Ovary (tissue), 9 donors: ENCODE data around the gene AIFM3. TPM values are rescaled to one million over a fixed set of nuclear protein-coding genes. Genes with fewer than 3 reads are reported as not detected.

Experiments used
- DNase-seq, 5 donors: peaks; one replicate each; pipeline ENCODE4 v3.0.0-alpha.2; 2019 to 2020
- H3K27ac ChIP-seq, 2 donors: fragments of 200-600 bp; one replicate each; pipeline versions ENCODE4 v1.5.1 to v1.8.0; 2019 to 2022
- H3K27me3 ChIP-seq: fragments of 200-600 bp; one replicate; pipeline ENCODE4 v1.8.0; 2022
- H3K36me3 ChIP-seq: fragments of 200-600 bp; sonication (generic); one replicate; pipeline ENCODE4 v1.5.1; 2019
- H3K4me1 ChIP-seq: one replicate; pipeline ENCODE4 v1.8.1; 2013; ENCODE audit warnings: mild to moderate bottlenecking, moderate library complexity; ENCODE audit not compliant: insufficient read depth
- H3K4me3 ChIP-seq: fragments of 200-600 bp; sonication (generic); one replicate; pipeline ENCODE4 v1.5.1; 2017
- H3K9me3 ChIP-seq, 2 donors: fragments of 200-600 bp in 1 of 2; sonication (generic) in 1 of 2; one replicate each; pipeline versions ENCODE4 v1.5.1 to v1.8.1; 2013 to 2019; ENCODE audit warnings: mild to moderate bottlenecking in 1 of 2, moderate library complexity in 1 of 2
- EP300 ChIP-seq: sonication (generic); formaldehyde crosslinking; IDR thresholded peaks from one replicate; pipeline ENCODE4 v1.6.1; 2017; ENCODE audit warnings: antibody characterized with exemption
- POLR2A ChIP-seq: fragments of 450-650 bp; IDR thresholded peaks from one replicate; pipeline ENCODE4 v1.6.1; 2017; ENCODE audit warnings: antibody characterized with exemption, mild to moderate bottlenecking, moderate library complexity
- WGBS, 3 donors: extraction: QIAGEN DNeasy Blood & Tissue Kit in 1 of 3; methylation state at CpG; one replicate each; pipeline versions ENCODE4 v1.1.5 to v1.1.7; 2013 to 2017; 5-methylcytosine and 5-hydroxymethylcytosine counted together
- intact Hi-C, 4 donors: fragments of 100-400 bp; cut with DNase I; formaldehyde crosslinking; loops; one replicate each; pipeline versions ENCODE4 v1.11.0 to v1.15.1; 2022 to 2023
- polyA plus RNA-seq, 2 donors: library from polyadenylated mRNA; stranded (reverse); fragments of 200-250 nt in 1 of 2; fragments of 350-450 nt in 1 of 2; fragmentation: Illumina TruSeq in 1 of 2; extraction: RNeasy Lipid Tissue Mini Kit (QIAGEN cat#74804) in 1 of 2; gene quantifications; one replicate each; pipeline ENCODE4 v1.2.3, GENCODE V29; 2013 to 2014
- total RNA-seq, 7 donors: library from RNA; depleted of rRNA in 2 of 7; stranded (reverse); fragments of >200 nt in 2 of 7; fragmentation: NEBNext Ultra II Directional in 3 of 7; extraction: Animal tissue kit (Norgen Biotek cat#: 25700) in 3 of 7; gene quantifications; one replicate each; pipeline versions ENCODE4 v1.1.0 to v1.2.4, GENCODE V29; 2016 to 2023
- TF ChIP-seq, protein P1 (sequence below), 3 donors: fragments of 450-650 bp in 2 of 3; fragments of 200-600 bp in 1 of 3; IDR thresholded peaks; one replicate each; pipeline versions ENCODE4 v1.5.1 to v1.8.0; 2016 to 2022; ENCODE audit warnings: antibody characterized with exemption in 3 of 3, mild to moderate bottlenecking in 1 of 3
- donor health status: DM: no; HTN: no; CAD: no; lungs with moderate emphysema.
- donor health status: DM: no; HTN: no; CAD: no.
- donor health status: Bipolar disorder and iron deficiency.
- donor health status: DM: yes; HTN: yes; CAD: no.
- donor health status: DM: no; HTN: no; CAD: no.
- donor health status: DM: yes; HTN: yes; CAD: no.

Gene AIFM3
- total and polyA plus RNA-seq, 9 donors = 0.43 to 2.7 (median 1.1) TPM; not detected in 1

DNA sequence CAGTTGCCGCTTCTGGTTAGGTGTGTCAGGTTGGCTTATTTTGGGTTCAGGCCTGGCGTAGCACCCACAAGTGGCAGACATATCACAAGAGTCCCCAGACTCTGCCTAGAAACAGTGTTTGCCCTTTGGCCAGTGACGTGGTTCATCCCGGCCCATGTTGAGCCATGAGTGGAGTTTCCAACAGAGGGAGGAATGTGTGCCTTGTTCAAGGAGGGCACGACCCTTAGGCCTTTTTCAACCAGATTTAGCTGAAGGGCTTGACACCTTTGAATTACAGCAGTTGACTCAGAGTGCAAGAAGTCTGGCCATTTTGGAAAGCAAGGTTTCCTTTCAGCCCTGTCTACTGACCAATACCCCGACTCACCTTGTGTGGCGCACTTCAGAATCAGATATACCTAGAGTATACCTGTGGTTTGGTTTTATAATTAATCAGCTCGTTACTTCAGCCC lies 15.1 kb upstream of the AIFM3 start:
- peaks cover 2% of the 10 kb centered on the region for H3K4me1 ChIP-seq
- no peak for DNase-seq
- intact Hi-C loops = no loop called here
- 83 to 89% (median 89%) methylated on average over 8 of the region's 8 CpGs for WGBS, 3 donors
- no peaks in the 10 kb centered on the region for H3K9me3 ChIP-seq
- TF ChIP-seq EP300 = no peak
- TF ChIP-seq, protein P1, sequence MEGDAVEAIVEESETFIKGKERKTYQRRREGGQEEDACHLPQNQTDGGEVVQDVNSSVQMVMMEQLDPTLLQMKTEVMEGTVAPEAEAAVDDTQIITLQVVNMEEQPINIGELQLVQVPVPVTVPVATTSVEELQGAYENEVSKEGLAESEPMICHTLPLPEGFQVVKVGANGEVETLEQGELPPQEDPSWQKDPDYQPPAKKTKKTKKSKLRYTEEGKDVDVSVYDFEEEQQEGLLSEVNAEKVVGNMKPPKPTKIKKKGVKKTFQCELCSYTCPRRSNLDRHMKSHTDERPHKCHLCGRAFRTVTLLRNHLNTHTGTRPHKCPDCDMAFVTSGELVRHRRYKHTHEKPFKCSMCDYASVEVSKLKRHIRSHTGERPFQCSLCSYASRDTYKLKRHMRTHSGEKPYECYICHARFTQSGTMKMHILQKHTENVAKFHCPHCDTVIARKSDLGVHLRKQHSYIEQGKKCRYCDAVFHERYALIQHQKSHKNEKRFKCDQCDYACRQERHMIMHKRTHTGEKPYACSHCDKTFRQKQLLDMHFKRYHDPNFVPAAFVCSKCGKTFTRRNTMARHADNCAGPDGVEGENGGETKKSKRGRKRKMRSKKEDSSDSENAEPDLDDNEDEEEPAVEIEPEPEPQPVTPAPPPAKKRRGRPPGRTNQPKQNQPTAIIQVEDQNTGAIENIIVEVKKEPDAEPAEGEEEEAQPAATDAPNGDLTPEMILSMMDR (IDR thresholded peaks at IDR 0.05) = no peak
- no peak for TF ChIP-seq POLR2A
- no peak overlapping the region for H3K4me3 ChIP-seq
- H3K36me3 ChIP-seq = no peaks in the 10 kb centered on the region
- H3K27ac ChIP-seq = no peak overlapping the region
- H3K27me3 ChIP-seq = no peaks in the 10 kb centered on the region

DNA sequence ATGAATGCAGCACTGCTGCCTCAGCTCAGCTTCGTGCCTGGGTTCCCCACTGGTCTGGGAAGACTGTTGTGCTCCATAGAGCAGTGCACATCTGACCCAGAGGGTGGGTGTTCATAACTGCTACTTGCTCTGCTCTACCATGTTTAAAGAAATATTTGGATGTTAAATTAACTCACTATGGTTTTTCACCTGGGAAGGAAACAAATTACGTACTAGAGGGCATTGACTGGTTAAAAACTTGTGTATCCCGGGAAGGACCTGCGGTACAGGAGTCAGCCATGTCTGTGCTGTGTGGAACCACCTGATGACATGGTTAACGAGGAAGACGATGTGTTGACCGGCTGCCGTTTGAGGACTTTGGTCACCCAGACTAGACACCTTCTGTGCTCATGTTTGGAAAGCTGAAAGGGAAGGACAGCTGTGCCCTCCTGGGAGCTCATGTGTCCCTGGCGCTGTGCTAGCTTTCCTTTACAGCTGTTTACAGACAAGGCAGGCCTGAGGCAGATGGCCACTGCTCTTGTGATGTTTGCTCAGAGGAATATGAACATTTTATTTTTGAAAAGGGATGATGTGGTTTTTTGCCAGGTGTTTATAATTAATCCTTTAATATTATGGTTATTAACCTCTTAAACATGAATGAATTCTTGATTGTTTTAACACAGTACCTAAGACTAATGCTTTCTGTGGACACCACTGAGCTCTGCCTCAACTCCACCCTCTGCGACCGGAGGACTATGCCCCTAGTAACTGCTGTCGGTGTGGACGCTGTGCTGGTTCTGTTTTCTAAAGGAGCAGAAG lies 14.3 kb upstream of the AIFM3 start:
- Histone ChIP-seq H3K9me3 (no peaks in the 10 kb centered on the region), H3K36me3 (no peaks in the 10 kb centered on the region), H3K4me3 (no peak overlapping the region), H3K27ac (no peak overlapping the region), H3K4me1 (peaks cover 5% of the 10 kb centered on the region), H3K27me3 (no peaks in the 10 kb centered on the region)
- intact Hi-C loops = no loop called here
- TF ChIP-seq POLR2A (no peak), EP300 (no peak)
- TF ChIP-seq, protein P1 (IDR thresholded peaks at IDR 0.05) = no peak
- DNase-seq = no peak
- 76 to 84% (median 77%) methylated on average over 13 of the region's 13 CpGs for WGBS, 3 donors

DNA sequence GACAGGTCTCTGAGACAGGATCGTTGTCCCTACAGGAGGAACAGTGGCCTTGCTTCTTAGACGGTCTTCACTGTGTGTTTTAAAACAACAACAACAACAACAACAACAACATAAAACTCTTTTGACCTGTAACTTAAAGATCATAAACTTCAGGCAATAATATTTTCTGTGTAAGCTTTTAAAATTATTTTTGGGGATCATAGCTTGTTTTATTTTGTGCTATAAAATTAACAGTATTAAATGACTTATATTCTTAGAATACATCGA lies 13.8 kb upstream of the AIFM3 start:
- 57 to 70% (median 59%) methylated on average over 3 of the region's 3 CpGs for WGBS, 3 donors
- H3K4me3 ChIP-seq = no peak overlapping the region
- no peaks in the 10 kb centered on the region for H3K9me3 ChIP-seq
- no peak for DNase-seq
- H3K36me3 ChIP-seq = no peaks in the 10 kb centered on the region
- TF ChIP-seq, protein P1 (IDR thresholded peaks at IDR 0.05) = no peak
- TF ChIP-seq POLR2A (no peak), EP300 (no peak)
- no peaks in the 10 kb centered on the region for H3K27me3 ChIP-seq
- intact Hi-C loops = no loop called here
- no peak overlapping the region for H3K27ac ChIP-seq
- H3K4me1 ChIP-seq = peaks cover 8% of the 10 kb centered on the region

DNA sequence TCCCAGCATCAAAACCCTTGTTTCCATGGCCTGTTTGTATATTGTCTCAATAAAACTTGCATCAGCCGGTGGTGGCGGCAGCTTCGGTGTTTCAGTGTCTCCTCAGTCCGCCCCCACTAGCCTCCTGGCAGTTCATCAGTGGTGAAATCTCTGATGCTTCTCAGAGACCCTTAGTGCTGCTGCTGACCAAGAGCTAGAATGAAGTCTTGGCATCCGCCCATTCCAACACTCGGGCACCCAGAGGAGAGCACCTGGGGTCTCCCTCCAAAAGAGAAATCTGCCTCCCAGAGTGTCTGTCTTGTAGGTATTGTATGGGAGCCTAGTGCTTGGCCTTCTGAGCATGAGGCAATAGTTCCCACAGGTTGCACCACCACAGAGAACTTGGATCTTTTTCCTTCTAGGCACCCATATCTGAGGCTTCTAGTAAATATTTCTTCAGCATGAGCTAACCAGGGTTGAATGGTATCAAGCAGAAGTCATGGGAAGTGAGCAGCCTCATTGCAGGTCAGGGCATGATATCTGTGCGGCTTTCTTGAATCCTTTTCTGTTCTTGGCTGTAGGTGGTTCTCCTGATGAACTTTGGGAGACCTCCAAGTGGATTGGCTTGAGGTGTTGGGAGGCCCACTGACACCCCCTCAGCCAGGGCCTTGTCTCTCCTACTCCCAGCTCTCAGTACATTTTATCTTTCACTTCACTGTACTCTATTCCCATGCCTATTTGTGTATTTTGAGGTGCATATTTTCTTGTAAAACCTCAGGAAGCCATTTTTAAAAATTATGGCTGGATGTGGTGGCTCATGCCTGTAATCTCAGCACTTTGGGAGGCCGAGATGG lies 13.2 kb upstream of the AIFM3 start:
- intact Hi-C loops = no loop called here
- TF ChIP-seq, protein P1 (IDR thresholded peaks at IDR 0.05) = no peak
- TF ChIP-seq EP300 (no peak), POLR2A (no peak)
- Histone ChIP-seq H3K27ac (no peak overlapping the region), H3K4me3 (no peak overlapping the region), H3K4me1 (peaks cover 8% of the 10 kb centered on the region), H3K9me3 (no peaks in the 10 kb centered on the region), H3K36me3 (no peaks in the 10 kb centered on the region), H3K27me3 (no peaks in the 10 kb centered on the region)
- DNase-seq = no peak
- WGBS, 3 donors = 84 to 86% (median 86%) methylated on average over 8 of the region's 8 CpGs
